ENCODE measurements around the gene LONP1.
"Not testable (repeated sequence)": the region's sequence is repeated elsewhere in the genome, so short reads cannot be mapped to it uniquely, and the experiment has no call there.

Gene LONP1

DNA sequence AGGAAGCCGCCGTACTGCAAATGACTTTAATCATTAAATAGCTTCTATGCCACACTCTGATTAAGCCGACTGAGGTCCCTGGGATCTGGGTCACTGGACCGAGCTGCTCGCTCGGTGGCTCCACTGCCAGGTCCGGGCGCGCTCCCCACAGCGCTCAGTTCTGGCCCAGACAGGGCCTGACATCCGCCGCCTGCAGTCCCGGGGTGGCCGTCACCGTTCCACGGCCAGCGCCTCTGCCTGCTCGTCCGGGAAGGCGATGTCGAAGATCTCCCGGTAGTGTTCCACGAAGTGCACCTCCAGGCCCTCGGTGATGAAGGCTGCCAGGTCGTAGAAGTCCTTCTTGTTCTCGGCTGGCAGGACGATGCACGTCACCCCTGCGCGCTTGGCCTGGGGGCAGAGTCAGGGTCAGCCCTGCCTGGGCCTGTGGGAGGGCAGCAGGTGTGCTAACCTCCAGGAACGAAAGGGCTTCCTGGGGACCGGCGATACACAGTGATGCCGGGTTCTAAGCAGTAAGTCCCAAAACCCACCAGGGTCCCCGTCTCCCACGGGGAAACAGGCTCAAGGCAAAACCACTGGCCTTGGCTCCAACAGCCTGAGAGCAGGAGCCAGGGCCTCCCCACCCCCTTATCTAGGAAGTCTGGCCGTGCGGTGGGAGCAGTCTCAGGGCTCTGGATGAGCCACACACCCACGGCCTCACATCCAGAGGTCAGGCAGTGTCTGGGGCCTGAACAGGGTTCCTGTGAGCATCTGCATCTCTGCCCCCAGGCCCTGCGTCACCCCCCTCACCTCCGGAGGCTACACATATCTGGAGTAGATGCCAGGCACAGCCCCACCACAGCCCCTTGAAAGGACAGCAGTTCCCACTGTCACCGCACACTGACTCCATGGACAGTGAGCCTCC, 27.9 kb downstream of the LONP1 start:
- no peaks in the 10 kb centered on the region for H3K9me3 Mint-ChIP-seq
- DNase-seq (peak; percentile 41), ATAC-seq (peak; percentile 4)
- H3K4me1 Mint-ChIP-seq, result peaks cover 30% of the 10 kb centered on the region
- H3K27me3 Mint-ChIP-seq, result peaks cover 3% of the 10 kb centered on the region
- H3K27ac Mint-ChIP-seq, result peak overlapping the region; percentile 97
- peak overlapping the region; percentile 98 for H3K4me3 Mint-ChIP-seq
- peaks cover 48% of the 10 kb centered on the region for H3K36me3 Mint-ChIP-seq (ENCODE audit: low read depth)

DNA sequence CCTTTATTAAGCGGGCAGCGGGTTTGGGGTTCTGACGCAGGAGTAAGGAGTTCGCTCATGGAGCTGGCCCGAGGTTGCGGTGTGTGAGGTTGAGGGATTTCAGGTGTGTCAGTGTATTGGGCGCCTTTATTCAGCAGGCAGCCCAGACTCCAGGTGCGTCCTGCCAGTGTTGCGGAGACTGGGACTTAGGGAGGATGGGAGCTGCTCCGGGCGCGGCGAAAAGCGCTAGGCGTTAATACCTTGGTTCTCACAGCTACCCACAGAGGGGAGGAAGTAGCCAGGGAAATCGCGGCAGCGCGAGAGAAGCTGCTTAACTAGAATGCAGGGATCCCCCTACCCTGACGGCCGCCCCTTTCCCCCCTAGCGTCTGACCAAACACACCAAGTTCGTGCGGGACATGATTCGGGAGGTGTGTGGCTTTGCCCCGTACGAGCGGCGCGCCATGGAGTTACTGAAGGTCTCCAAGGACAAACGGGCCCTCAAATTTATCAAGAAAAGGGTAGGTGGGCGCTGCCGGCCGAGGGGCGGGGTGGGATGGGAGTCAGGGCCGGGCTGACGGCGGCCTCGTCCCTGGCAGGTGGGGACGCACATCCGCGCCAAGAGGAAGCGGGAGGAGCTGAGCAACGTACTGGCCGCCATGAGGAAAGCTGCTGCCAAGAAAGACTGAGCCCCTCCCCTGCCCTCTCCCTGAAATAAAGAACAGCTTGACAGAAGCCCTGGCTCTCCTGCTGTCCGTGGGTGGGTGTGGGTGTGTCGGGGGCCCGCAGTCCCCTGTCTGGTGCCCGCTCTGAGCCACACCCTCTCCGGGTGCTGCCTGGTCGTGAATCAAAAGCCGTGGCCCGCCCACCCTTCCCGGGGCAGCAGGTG, 28.8 kb downstream of the LONP1 start:
- peak; percentile 74 for DNase-seq

DNA sequence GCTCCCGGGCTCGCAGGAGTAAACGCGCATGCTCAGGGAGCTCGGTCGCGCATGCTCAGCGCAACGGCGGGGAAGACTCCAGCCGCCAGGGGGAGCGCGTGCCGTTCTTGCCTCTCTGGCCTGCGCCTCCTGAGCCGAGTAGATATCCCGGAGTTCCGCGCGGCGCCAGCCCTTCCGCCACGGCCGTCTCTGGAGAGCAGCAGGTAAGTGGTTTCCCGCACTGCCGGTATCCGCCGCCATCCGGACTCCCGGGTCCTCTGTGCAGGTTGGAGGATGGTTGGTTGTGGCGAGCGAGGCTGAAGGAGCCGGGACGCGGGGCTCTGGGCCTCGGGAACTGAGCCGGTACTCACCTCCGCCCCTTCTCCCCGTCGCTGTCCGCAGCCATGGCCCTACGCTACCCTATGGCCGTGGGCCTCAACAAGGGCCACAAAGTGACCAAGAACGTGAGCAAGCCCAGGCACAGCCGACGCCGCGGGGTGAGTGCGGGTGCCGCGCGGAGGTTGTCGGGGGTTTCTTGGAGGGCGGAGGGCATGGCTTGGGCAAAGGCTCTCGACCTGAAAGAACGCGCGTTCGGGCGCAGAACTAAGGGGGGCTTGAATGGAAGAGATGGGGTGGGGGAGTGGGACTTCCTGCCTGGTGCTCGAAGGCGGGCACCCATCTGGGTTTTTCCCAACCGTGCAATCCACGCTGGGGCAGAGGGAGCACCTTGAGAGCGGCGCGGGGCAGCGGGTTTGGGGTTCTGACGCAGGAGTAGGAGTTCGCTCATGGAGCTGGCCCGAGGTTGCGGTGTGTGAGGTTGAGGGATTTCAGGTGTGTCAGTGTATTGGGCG, 29.6 kb downstream of the LONP1 start, which contains the start of gene RPL36:
RPL36 (plus strand) TSS at position 171 of the 830 bp plus-strand sequence; CDS start at position 384, 213 bp downstream.
- DNase-seq (peak; percentile 100), ATAC-seq (peak; percentile 27)
- Mint-ChIP-seq H3K4me3 (peak within 1 kb of the TSS; percentile 98), H3K9me3 (no peaks in the 10 kb centered on the region), H3K27ac (peak within 1 kb of the TSS; percentile 97), H3K27me3 (peaks cover 3% of the 10 kb centered on the region), H3K36me3 (ENCODE audit: low read depth) (peaks cover 42% of the 10 kb centered on the region), H3K4me1 (peaks cover 37% of the 10 kb centered on the region)

More for the DNA sequence above, 28.8 kb downstream of the LONP1 start:
- H3K9me3 Mint-ChIP-seq, result no peaks in the 10 kb centered on the region
- H3K36me3 Mint-ChIP-seq (ENCODE audit: low read depth), result peaks cover 42% of the 10 kb centered on the region
- H3K4me3 Mint-ChIP-seq, result peak overlapping the region; percentile 98
- H3K4me1 Mint-ChIP-seq, result peaks cover 33% of the 10 kb centered on the region
- peak; percentile 7 for ATAC-seq
- H3K27me3 Mint-ChIP-seq, result peaks cover 3% of the 10 kb centered on the region
- H3K27ac Mint-ChIP-seq, result peak overlapping the region; percentile 97

DNA sequence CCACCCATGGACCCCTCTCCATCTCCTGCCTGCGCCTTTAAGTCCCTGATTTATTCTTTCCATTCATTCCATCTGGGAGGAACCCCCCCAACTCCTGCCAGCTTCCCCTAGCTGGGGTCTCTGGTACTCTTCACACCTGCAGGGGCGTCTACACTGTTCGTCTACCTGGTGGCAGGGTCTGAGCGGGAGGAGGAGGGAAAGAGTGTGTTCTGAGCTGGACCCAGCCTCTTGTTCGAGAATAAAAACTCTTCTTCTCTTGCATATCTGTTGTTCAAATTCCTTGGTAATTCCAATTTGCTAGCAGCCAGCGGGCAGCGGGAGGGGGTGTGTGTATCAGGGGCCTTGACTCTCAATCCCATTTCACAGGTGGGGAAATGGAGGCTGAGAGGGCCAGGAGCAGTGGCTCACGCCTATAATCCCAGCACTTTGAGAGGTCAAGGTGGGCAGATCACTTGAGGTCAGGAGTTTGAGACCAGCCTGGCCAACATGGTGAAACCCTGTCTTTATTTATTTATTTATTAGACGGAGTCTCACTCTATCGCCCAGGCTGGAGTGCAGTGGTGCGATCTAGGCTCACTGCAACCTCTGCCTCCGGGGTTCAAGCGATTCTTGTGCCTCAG, 31.6 kb downstream of the LONP1 start:
- H3K36me3 Mint-ChIP-seq (ENCODE audit: low read depth), result peaks cover 33% of the 10 kb centered on the region
- H3K4me3 Mint-ChIP-seq, result peak overlapping the region; percentile 23
- H3K27ac Mint-ChIP-seq, H3K27me3 Mint-ChIP-seq, H3K9me3 Mint-ChIP-seq, DNase-seq, ATAC-seq: not testable (repeated sequence)
- peaks cover 36% of the 10 kb centered on the region for H3K4me1 Mint-ChIP-seq

DNA sequence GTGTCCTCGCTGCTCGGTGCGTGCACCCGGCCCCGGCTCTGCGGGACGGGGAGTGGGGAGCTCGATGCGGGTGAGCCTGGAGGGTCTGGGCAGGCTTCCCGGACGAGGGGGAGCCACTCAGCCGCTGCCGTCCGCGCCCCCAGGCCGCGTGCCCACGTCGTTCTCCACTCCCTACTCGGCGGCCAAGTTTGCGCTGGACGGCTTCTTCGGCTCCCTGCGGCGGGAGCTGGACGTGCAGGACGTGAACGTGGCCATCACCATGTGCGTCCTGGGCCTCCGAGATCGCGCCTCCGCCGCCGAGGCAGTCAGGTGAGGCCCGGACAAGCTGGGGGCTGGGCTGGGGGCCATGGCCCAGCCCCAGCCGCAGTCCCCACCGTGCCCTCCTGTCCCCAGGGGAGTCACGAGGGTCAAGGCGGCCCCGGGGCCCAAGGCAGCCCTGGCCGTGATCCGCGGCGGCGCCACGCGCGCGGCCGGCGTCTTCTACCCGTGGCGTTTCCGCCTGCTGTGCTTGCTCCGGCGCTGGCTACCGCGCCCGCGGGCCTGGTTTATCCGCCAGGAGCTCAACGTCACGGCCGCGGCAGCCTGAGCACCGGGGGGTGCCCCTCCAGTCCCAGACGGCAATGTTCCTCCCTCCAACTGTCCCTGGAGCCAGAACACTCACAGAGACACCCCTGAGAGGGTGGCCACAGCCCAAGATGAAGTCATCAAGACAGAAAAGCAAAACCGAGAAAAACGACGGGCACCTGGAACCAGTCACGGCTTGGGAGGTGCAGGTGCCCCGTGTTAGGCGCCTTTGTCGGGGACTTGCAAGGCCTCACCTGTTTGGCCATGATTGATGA, 32.4 kb downstream of the LONP1 start:
- no peak for ATAC-seq
- H3K27ac Mint-ChIP-seq, result no peak overlapping the region
- no peaks in the 10 kb centered on the region for H3K9me3 Mint-ChIP-seq
- no peak for DNase-seq
- H3K27me3 Mint-ChIP-seq, result peaks cover 3% of the 10 kb centered on the region
- peaks cover 26% of the 10 kb centered on the region for H3K36me3 Mint-ChIP-seq (ENCODE audit: low read depth)
- peak overlapping the region; percentile 77 for H3K4me3 Mint-ChIP-seq
- peaks cover 31% of the 10 kb centered on the region for H3K4me1 Mint-ChIP-seq

DNA sequence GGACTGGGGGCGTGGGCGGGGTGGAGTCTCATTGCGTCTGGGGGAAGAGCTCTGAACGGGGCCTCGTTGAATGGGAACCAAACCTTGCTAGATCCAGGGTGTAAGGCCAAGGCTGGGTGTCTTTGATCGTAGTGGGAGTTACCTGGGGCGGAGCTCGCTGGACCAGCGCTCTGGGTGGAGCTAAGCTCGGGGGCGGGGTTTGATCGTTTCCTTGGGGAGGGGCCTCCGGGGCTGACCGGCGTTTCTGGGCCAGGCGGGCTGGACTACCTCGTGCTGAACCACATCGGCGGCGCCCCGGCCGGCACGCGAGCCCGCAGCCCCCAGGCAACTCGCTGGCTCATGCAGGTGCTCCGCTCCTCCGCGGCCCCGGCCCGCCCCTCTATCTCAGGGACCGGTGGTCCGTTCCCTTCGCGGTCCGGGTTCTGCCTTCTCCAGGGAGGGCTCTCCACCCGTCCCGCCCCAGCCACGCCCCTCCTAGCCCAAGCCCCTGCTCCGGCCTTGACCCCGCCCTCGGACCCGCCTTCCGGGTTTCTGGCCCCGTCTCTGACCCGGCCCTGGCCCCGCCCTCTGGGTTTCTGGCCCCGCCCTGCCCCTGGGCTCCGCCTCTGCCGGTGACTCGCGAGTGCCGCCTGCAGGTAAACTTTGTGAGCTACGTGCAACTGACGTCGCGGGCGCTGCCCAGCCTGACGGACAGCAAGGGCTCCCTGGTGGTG, 33.1 kb downstream of the LONP1 start:
- DNase-seq, result peak; percentile 100
- peak overlapping the region; percentile 85 for H3K27ac Mint-ChIP-seq
- H3K4me1 Mint-ChIP-seq, result peaks cover 23% of the 10 kb centered on the region
- peaks cover 18% of the 10 kb centered on the region for H3K36me3 Mint-ChIP-seq (ENCODE audit: low read depth)
- ATAC-seq, result peak; percentile 71
- no peaks in the 10 kb centered on the region for H3K9me3 Mint-ChIP-seq
- peaks cover 3% of the 10 kb centered on the region for H3K27me3 Mint-ChIP-seq
- peak overlapping the region; percentile 77 for H3K4me3 Mint-ChIP-seq

DNA sequence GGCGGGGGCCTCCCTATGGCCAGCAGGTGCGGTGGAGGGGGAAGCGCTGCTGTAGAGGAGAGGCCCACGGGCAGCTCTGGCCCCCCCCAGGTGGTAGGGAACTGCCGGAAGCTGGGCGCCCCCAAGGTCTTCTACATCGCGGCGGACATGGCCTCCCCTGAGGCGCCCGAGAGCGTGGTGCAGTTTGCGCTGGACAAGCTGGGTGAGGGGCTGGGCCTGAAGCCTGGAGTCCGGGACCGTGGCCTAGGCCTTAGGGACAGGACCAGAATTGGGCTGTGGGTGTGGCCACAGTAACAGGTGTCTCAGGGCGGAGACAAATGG, 33.7 kb downstream of the LONP1 start:
- Mint-ChIP-seq H3K27ac (peak overlapping the region; percentile 85), H3K4me1 (peaks cover 27% of the 10 kb centered on the region)

DNA sequence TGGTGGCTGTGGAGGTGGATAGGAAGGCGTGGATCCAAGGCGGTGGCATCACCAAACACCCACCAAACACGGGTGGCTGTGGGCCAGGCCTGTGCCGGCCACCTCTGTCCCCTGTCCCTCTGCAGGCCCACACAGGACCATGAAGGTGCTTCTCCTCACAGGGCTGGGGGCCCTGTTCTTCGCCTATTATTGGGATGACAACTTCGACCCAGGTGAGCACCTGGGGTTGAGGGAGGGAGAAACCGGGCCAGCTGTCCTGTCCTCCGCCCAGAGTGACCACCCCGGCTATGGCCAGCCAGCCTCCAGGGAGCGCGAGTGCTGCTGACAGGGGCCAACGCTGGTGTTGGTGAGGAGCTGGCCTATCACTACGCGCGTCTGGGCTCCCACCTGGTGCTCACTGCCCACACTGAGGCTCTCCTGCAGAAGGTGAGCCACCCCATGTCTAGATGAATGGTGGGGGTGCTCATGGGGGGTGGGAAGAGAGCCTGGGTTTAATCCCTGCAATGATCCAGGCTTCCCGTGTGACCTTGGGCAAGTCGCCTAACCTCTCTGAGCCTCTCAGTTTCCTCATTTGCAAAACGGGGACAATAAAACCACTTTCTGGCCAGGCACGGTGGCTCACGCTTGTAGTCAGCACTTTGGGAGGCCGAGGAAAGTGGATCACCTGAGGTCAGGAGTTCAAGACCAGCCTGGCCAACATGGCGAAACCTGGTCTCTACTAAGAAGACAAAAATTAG, 35.1 kb downstream of the LONP1 start:
- Mint-ChIP-seq H3K36me3 (ENCODE audit: low read depth) (peaks cover under 1% of the 10 kb centered on the region), H3K27ac (no peak overlapping the region), H3K4me3 (no peak overlapping the region), H3K4me1 (peaks cover 27% of the 10 kb centered on the region), H3K9me3 (no peaks in the 10 kb centered on the region), H3K27me3 (peaks cover 5% of the 10 kb centered on the region)
- DNase-seq (no peak), ATAC-seq (no peak)

More for the DNA sequence above, 33.7 kb downstream of the LONP1 start:
- Mint-ChIP-seq H3K4me3 (peak overlapping the region; percentile 77), H3K27me3 (peaks cover 6% of the 10 kb centered on the region), H3K9me3 (no peaks in the 10 kb centered on the region), H3K36me3 (ENCODE audit: low read depth) (peaks cover 14% of the 10 kb centered on the region)
- DNase-seq (no peak), ATAC-seq (no peak)

DNA sequence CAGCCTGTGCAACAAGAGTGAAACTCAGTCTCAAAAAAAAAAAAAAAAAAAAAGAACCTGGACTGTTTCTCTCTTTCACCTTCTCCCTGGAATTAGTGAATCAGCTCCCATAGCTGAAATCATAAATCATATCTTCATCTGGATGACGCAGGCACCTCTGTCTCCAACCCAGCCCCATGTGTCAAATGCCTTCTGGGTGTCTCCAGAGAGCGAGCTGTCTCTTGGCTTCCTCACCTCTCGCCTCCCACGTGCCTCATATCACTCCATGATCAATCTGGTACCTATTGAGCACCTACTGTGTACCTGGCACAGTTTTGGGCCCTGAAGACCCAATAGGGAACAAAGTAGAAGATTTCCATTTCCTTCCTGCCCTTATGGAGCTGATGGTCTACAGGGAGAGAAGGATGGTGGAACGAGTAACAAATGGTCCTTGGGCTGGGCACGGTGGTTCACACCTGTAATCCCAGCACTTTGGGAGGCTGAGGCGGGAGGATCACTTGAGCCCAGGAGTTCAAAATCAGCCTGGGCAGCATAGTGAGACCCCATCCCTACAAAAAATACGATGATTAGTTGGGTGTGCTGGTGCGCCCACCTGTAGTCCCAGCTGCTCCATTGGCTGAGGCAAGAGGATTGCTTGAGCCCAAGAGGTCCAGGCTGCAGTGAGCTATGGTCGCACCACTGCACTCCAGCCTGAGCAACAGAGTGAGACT, 36.6 kb downstream of the LONP1 start:
- ATAC-seq (no peak), DNase-seq (no peak)
- Mint-ChIP-seq H3K9me3 (no peaks in the 10 kb centered on the region), H3K4me3 (no peak overlapping the region), H3K36me3 (ENCODE audit: low read depth) (no peaks in the 10 kb centered on the region), H3K27ac (no peak overlapping the region), H3K27me3 (peaks cover 4% of the 10 kb centered on the region), H3K4me1 (peaks cover 26% of the 10 kb centered on the region)

DNA sequence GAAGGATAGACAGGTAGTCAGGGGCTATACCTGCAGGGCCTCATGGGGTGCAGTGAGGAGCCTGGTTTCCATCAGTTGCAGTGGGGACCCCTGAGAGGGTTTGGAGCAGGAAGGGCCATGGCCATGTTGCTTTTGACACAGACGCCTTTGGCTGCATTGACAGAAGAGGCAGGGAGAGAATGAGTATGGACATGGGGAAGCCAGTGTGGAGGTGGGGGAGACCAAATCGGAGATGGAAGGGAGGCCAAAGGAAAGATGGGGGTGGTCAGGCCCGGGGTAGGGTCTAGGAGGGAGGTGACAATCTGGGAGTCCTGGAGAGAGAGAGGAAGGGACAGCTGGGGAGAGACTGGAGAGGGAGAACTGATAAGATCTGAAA, 37.9 kb downstream of the LONP1 start:
- Mint-ChIP-seq H3K36me3 (ENCODE audit: low read depth) (no peaks in the 10 kb centered on the region), H3K4me1 (peaks cover 23% of the 10 kb centered on the region), H3K9me3 (no peaks in the 10 kb centered on the region), H3K27me3 (peaks cover 4% of the 10 kb centered on the region), H3K27ac (peak overlapping the region; percentile 73), H3K4me3 (peak overlapping the region; percentile 74)
- ATAC-seq, result no peak
- DNase-seq, result no peak

DNA sequence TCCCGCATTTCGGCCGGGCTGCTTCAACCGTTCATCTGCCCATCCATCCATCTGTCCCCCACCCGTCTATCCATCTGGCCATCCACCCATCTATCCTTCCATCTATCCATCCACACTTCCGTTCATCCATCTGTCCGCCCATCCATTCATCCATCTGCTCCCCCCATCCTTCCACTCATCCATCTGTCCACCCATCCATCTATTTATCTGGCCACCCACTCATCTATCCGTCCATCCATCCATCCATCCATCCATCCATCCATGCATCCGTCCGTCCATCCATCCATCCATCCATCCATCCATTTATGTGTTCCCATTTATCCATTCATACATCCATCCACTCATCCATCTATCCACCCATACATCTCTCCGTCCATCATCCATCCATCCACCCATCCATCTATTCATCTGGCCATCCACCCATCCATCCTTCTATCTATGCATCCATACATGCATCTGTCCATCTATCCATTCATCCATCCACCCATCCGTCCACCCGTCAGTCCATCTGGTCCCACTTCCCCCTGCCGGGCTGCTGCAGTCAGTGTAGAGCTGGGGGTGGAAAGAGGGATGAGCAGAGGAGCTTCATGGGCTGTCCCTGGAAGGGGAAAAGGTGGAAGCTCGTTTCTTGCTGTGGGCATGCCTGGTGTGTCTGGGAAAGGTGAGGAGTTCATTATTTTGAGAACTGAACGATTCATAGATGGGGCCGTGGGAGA, 38.4 kb downstream of the LONP1 start:
- Mint-ChIP-seq H3K4me1 (peaks cover 22% of the 10 kb centered on the region), H3K9me3 (no peaks in the 10 kb centered on the region), H3K36me3 (ENCODE audit: low read depth) (no peaks in the 10 kb centered on the region), H3K27ac (peak overlapping the region; percentile 73), H3K27me3 (peaks cover 4% of the 10 kb centered on the region), H3K4me3 (peak overlapping the region; percentile 74)
- ATAC-seq, result no peak
- DNase-seq, result no peak
